Endothelial cell of umbilical vein (primary cell): Measurements from ENCODE around the gene HTRA1. TPM values are rescaled to one million over a fixed set of nuclear protein-coding genes. Genes with fewer than 3 reads are reported as not detected.
A peak's percentile ranks its signal among the peaks of the same experiment; 100 is the strongest.

Experiments used
- BruUV-seq: library from RNA; stranded (reverse); fragments of 400-500 nt; replicated peaks from 2 replicates; lab custom pipeline; 2021; lab: Mats Ljungman, UMichigan
- CTCF ChIA-PET: fragments of 300-600, 350-600 bp; sonication (Branson Sonifier 250); formaldehyde crosslinking; loops from one replicate; lab custom pipeline; 2021; ENCODE audit warnings: antibody characterized with exemption, inconsistent platforms; lab: Charles Lee
- POLR2A ChIA-PET: fragments of 300-600, 350-600 bp; sonication (Branson Sonifier 250); formaldehyde crosslinking; loops from one replicate; lab custom pipeline; 2021; ENCODE audit warnings: antibody characterized with exemption, inconsistent platforms; lab: Charles Lee
- DNase-seq: peaks from one replicate; pipeline ENCODE4 v3.0.0-alpha.2; 2011; ENCODE audit warnings: low read depth, low spot score
- FAIRE-seq: peaks from 2 replicates; lab custom pipeline; 2011; peaks lifted over from hg19 to GRCh38; lab: Jason Lieb, UNC
- H2AFZ ChIP-seq: 2 replicates; pipeline ENCODE4 v1.6.0; 2012; ENCODE audit warnings: low read depth, low read length, control low read depth, inconsistent platforms
- H3K27ac ChIP-seq: 2 replicates; pipeline ENCODE4 v1.5.1; 2011; ENCODE audit warnings: low read depth, mild to moderate bottlenecking, control low read depth, low read length, moderate library complexity; ENCODE audit not compliant: insufficient read depth
- H3K27me3 ChIP-seq, 2 experiments: 2 replicates each; pipeline versions ENCODE4 v1.6.0 to v1.6.1; 2011; ENCODE audit warnings: low read length in 2 of 2, mixed read lengths in 1 of 2; ENCODE audit not compliant: control insufficient read depth in 2 of 2, insufficient read depth in 2 of 2
- H3K36me3 ChIP-seq, 2 experiments: 2 replicates in 1 of 2; 3 replicates in 1 of 2; pipeline ENCODE4 v1.5.1; 2011; ENCODE audit warnings: low read length in 2 of 2, mild to moderate bottlenecking in 1 of 2, moderate library complexity in 1 of 2; ENCODE audit not compliant: control insufficient read depth in 2 of 2, insufficient read depth in 2 of 2; ENCODE audit errors: extremely low read depth in 1 of 2
- H3K4me1 ChIP-seq: 3 replicates; pipeline ENCODE4 v1.5.1; 2011; ENCODE audit warnings: mild to moderate bottlenecking, low read length; ENCODE audit not compliant: control insufficient read depth, insufficient read depth; ENCODE audit errors: extremely low read depth
- H3K4me2 ChIP-seq: 2 replicates; pipeline ENCODE4 v1.6.1; 2011; ENCODE audit warnings: low read length, control low read depth, mixed read lengths; ENCODE audit not compliant: insufficient read depth
- H3K4me3 ChIP-seq, 3 experiments: fragments of 200-600 bp in 1 of 3; sonication (generic), shearing (Covaris generic) in 1 of 3; replicated peaks in 1 of 3; 2 replicates each; pipeline ENCODE4 v1.5.1; 2011 to 2016; ENCODE audit warnings: control low read depth in 3 of 3, low read length in 3 of 3, mild to moderate bottlenecking in 2 of 3, inconsistent platforms in 1 of 3, low read depth in 1 of 3, moderate library complexity in 1 of 3; ENCODE audit not compliant: insufficient read depth in 1 of 3
- H3K79me2 ChIP-seq: 2 replicates; pipeline ENCODE4 v1.6.0; 2012; ENCODE audit warnings: low read length, inconsistent platforms; ENCODE audit not compliant: control insufficient read depth, insufficient read depth
- H3K9ac ChIP-seq: replicated peaks from 2 replicates; pipeline ENCODE3; 2011; ENCODE audit warnings: low read length, control low read depth; ENCODE audit not compliant: insufficient read depth; ENCODE audit errors: extremely low read depth
- H3K9me1 ChIP-seq: replicated peaks from 3 replicates; pipeline ENCODE4 v1.6.0; 2011; ENCODE audit warnings: mild to moderate bottlenecking, low read length; ENCODE audit not compliant: control insufficient read depth, insufficient read depth; ENCODE audit errors: extremely low read depth
- H3K9me3 ChIP-seq: replicated peaks from 2 replicates; pipeline ENCODE4 v1.5.1; 2012; ENCODE audit warnings: low read length, inconsistent platforms; ENCODE audit not compliant: control insufficient read depth, insufficient read depth
- H4K20me1 ChIP-seq: replicated peaks from 2 replicates; pipeline ENCODE3; 2011; ENCODE audit warnings: mild to moderate bottlenecking, low read length; ENCODE audit not compliant: control insufficient read depth, insufficient read depth; ENCODE audit errors: extremely low read depth
- EZH2 ChIP-seq: IDR thresholded peaks from 2 replicates; pipeline ENCODE4 v1.6.1; 2012; ENCODE audit warnings: borderline replicate concordance, low read depth, mild to moderate bottlenecking, moderate library complexity, low read length, inconsistent platforms; ENCODE audit not compliant: severe bottlenecking
- FOS ChIP-seq: IDR thresholded peaks from 2 replicates; pipeline ENCODE4 v1.6.1; 2011; ENCODE audit warnings: mild to moderate bottlenecking, low read length, moderate library complexity, borderline replicate concordance; ENCODE audit not compliant: insufficient read depth
- GATA2 ChIP-seq: IDR thresholded peaks from 2 replicates; pipeline ENCODE4 v1.7.0; 2011; ENCODE audit warnings: low read depth, mild to moderate bottlenecking, moderate library complexity, mixed read lengths, low read length; ENCODE audit not compliant: insufficient read length, insufficient read depth
- JUN ChIP-seq: IDR thresholded peaks from 2 replicates; pipeline ENCODE4 v1.6.1; 2011; ENCODE audit warnings: borderline replicate concordance, low read depth; ENCODE audit not compliant: insufficient read length, insufficient read depth
- MYC ChIP-seq: IDR thresholded peaks from one replicate; pipeline ENCODE4 v1.6.1; 2011; ENCODE audit warnings: mild to moderate bottlenecking, low read depth, low read length
- POLR2A ChIP-seq: IDR thresholded peaks from 2 replicates; pipeline ENCODE4 v1.6.1; 2012; ENCODE audit warnings: low read depth, mild to moderate bottlenecking, control low read depth, low read length
- POLR2AphosphoS5 ChIP-seq: IDR thresholded peaks from 2 replicates; pipeline ENCODE4 v1.6.1; 2012; ENCODE audit warnings: low read depth, mild to moderate bottlenecking, control low read depth, low read length, moderate library complexity; ENCODE audit not compliant: insufficient read depth
- dilution Hi-C: fragments of 300-500 bp; cut with MboI; formaldehyde crosslinking; loops from one replicate; pipeline ENCODE4 v1.15.0; 2019; ENCODE audit warnings: low sequenced_read_pairs; ENCODE audit not compliant: extremely low pct_ligation_motif_present
- intact Hi-C: fragments of 100-400 bp; cut with micrococcal nuclease; formaldehyde crosslinking; loops from one replicate; pipeline ENCODE4 v1.10.0; 2022
- polyA plus RNA-seq, 4 experiments: library from polyadenylated mRNA; depleted of rRNA in 3 of 4; stranded (reverse) in 3 of 4; unstranded in 1 of 4; fragments of >200 nt; gene quantifications; 2 replicates each; pipeline versions ENCODE4 v1.2.1 to v1.2.3, GENCODE V29; 2011 to 2012; ENCODE audit warnings: missing spikeins in 1 of 4
- total RNA-seq: library from RNA; stranded (reverse); gene quantifications from 2 replicates; pipeline ENCODE4 v1.2.3, GENCODE V29; 2021
- TF ChIP-seq, protein P1 (sequence below), 2 donors: IDR thresholded peaks; 1 replicate in 1 of 2; 2 replicates in 1 of 2; pipeline ENCODE4 v1.5.1; 2011; ENCODE audit warnings: low read length in 2 of 2, mild to moderate bottlenecking in 2 of 2, moderate library complexity in 2 of 2, control low read depth in 1 of 2, inconsistent platforms in 1 of 2, low read depth in 1 of 2; ENCODE audit not compliant: insufficient read depth in 1 of 2; ENCODE audit errors: extremely low read depth in 1 of 2
- TF ChIP-seq, protein P2 (sequence below): IDR thresholded peaks from 2 replicates; pipeline ENCODE4 v1.6.1; 2011; ENCODE audit not compliant: insufficient read depth, insufficient read length

HTRA1 gene
- total and polyA plus RNA-seq, 2 donors (not counting 3 experiments of a cell fraction or from before 2014, with no cell fraction given), result 192 to 270 TPM

DNA sequence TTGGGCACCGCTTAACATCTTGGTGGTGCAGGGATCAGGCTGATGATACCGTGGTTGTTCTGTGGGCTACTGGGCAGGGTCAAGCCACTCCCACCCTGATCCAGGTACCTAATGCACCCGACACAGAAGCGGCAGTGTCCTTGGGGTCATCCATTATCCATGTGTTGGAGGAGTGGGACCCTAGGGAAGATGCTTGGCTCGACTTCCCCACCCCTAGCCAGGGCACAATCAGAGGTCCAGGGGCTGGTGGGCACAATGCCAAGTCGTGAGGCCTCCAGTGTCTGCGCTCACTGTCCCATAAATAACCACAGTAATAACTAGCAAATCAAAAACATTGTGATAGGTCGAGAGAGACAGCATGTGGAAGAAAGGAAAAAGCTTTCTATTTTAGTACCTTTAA, 37.7 kb downstream of the HTRA1 start:
- FAIRE-seq (peak; percentile 46), DNase-seq (no peak)
- peaks cover 8% of the 10 kb centered on the region for H3K79me2 ChIP-seq
- dilution Hi-C loops (no loop called here), intact Hi-C loops (loop anchor here (10.0 kb wide), 1 partner anchor 356 kb away; no protein-coding TSS in a partner anchor)
- ChIA-PET CTCF (interaction anchor here (0.8 to 1.4 kb wide), 3 partner anchors 41 to 200 kb away, joined by 3 read pairs; no protein-coding TSS in a partner anchor), POLR2A (no interaction called here)
- TF ChIP-seq JUN, result no peak
- TF ChIP-seq POLR2A, result no peak
- TF ChIP-seq, protein P1, sequence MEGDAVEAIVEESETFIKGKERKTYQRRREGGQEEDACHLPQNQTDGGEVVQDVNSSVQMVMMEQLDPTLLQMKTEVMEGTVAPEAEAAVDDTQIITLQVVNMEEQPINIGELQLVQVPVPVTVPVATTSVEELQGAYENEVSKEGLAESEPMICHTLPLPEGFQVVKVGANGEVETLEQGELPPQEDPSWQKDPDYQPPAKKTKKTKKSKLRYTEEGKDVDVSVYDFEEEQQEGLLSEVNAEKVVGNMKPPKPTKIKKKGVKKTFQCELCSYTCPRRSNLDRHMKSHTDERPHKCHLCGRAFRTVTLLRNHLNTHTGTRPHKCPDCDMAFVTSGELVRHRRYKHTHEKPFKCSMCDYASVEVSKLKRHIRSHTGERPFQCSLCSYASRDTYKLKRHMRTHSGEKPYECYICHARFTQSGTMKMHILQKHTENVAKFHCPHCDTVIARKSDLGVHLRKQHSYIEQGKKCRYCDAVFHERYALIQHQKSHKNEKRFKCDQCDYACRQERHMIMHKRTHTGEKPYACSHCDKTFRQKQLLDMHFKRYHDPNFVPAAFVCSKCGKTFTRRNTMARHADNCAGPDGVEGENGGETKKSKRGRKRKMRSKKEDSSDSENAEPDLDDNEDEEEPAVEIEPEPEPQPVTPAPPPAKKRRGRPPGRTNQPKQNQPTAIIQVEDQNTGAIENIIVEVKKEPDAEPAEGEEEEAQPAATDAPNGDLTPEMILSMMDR (IDR thresholded peaks at IDR 0.05; ENCODE audit: extremely low read depth in 1 of 2, insufficient read depth in 1 of 2, low read depth in 1 of 2, low read length in 2 of 2), result no peak
- TF ChIP-seq, protein P2, sequence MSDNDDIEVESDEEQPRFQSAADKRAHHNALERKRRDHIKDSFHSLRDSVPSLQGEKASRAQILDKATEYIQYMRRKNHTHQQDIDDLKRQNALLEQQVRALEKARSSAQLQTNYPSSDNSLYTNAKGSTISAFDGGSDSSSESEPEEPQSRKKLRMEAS, result no peak
- TF ChIP-seq GATA2, result no peak
- no peak for TF ChIP-seq POLR2AphosphoS5
- TF ChIP-seq EZH2, result no peak
- TF ChIP-seq MYC, result no peak
- no peak for TF ChIP-seq FOS
- H2AFZ ChIP-seq, result no peak overlapping the region
- no peaks in the 10 kb centered on the region for H3K9me1 ChIP-seq
- H3K4me3 ChIP-seq, result no peak overlapping the region
- H4K20me1 ChIP-seq, result no peaks in the 10 kb centered on the region
- H3K9ac ChIP-seq, result no peak overlapping the region
- no peaks in the 10 kb centered on the region for H3K36me3 ChIP-seq
- H3K9me3 ChIP-seq, result no peaks in the 10 kb centered on the region
- no peak overlapping the region for H3K27ac ChIP-seq
- peaks cover 29% of the 10 kb centered on the region for H3K4me1 ChIP-seq
- H3K27me3 ChIP-seq, result no peaks in the 10 kb centered on the region
- BruUV-seq, result no TSS peak
- H3K4me2 ChIP-seq, result no peak overlapping the region
